ENCODE measurements around the gene VPS36. TPM values are rescaled to one million over a fixed set of nuclear protein-coding genes. Genes with fewer than 3 reads are reported as not detected.

VPS36 gene
- total RNA-seq, 1 experiment from 2014 or later = 29.2 TPM

DNA sequence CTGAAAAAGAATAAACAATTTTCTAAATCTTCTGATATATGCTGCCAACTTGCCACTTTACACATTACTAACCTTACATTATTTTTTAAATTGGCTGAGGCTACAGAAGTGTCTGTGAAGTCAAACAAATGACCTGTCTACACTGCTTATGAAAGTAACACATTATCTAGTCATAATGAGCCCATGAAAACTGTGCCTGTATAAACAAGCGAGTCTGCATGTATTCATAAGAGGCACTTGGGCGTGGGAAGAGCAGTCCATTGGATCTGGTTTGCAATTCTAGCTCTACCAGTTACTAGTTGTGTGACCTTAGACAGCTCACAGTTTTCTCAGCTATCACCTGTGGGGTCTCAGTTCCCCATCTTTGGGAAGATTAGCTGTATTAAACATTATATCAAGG is 3.1 kb downstream of the VPS36 start:
- peaks cover 0 to 8% (median 0%) of the 10 kb centered on the region in 3 experiments; a peak in 4 of 7 replicates for H3K36me3 Mint-ChIP-seq (ENCODE audit: insufficient read depth in 1 of 3, low read depth in 3 of 3)
- Histone ChIP-seq H3K23ac (ENCODE audit: insufficient read length, low read depth, low read length) (no peak overlapping the region), H2BK15ac (ENCODE audit: low read depth, low read length) (no peak overlapping the region), H3T11ph (ENCODE audit: low read length) (no peak overlapping the region), H3K9me3 (ENCODE audit: control insufficient read depth, low read depth, low read length) (no peaks in the 10 kb centered on the region), H3K14ac (ENCODE audit: insufficient read depth, low read length) (no peak overlapping the region), H4K8ac (replicated peaks; ENCODE audit: insufficient read length, low read depth, low read length) (no peak overlapping the region), H3K56ac (ENCODE audit: insufficient read length, low read depth, low read length) (no peak overlapping the region), H3K79me1 (ENCODE audit: insufficient read depth, low read depth, low read length, poor library complexity, severe bottlenecking) (no peaks in the 10 kb centered on the region), H3K9ac (ENCODE audit: extremely low read depth, insufficient read length, low read length) (no peak overlapping the region), H3K79me2 (ENCODE audit: insufficient read depth, low read length) (peaks cover 12% of the 10 kb centered on the region; the same call in 1 of the 2 replicates), H3K4ac (ENCODE audit: low read depth, low read length) (no peak overlapping the region), H3K27me3 (ENCODE audit: insufficient read depth, low read length) (no peaks in the 10 kb centered on the region), H2BK12ac (ENCODE audit: insufficient read length, low read depth, low read length) (no peak overlapping the region), H2AK5ac (ENCODE audit: insufficient read length, low read length) (no peak overlapping the region), H2BK120ac (ENCODE audit: low read depth, low read length, poor library complexity, severe bottlenecking) (no peak overlapping the region), H4K91ac (ENCODE audit: insufficient read length, low read depth, low read length) (no peak overlapping the region), H3K4me2 (ENCODE audit: insufficient read depth, insufficient read length, low read length) (no peak overlapping the region), H3K4me1 (ENCODE audit: insufficient read depth, low read length) (no peaks in the 10 kb centered on the region; the same call in 1 of the 2 replicates), H3K23me2 (ENCODE audit: insufficient read length, low read depth, low read length, poor library complexity, severe bottlenecking) (no peaks in the 10 kb centered on the region), H3K27ac (ENCODE audit: insufficient read length, low read depth, low read length) (no peak overlapping the region), H2AFZ (ENCODE audit: low read length) (no peak overlapping the region), H3K18ac (ENCODE audit: insufficient read length, low read depth, low read length) (no peak overlapping the region), H4K5ac (ENCODE audit: insufficient read length, low read depth, low read length) (no peak overlapping the region), H2BK20ac (ENCODE audit: low read depth, low read length, poor library complexity, severe bottlenecking) (no peak overlapping the region), H4K20me1 (ENCODE audit: control insufficient read depth, insufficient read depth, insufficient read length) (no peaks in the 10 kb centered on the region), H2BK5ac (ENCODE audit: insufficient read length, low read length) (no peak overlapping the region)
- H3K4me1 Mint-ChIP-seq = peaks cover 10 to 15% of the 10 kb centered on the region in 2 experiments
- no peaks in the 10 kb centered on the region; a peak in 1 of 5 replicates for H3K9me3 Mint-ChIP-seq
- no CpG with 5 or more reads among the region's 2 CpGs for WGBS (ENCODE audit: extremely low coverage, insufficient read length, low lambda C conversion rate)
- H3K27ac Mint-ChIP-seq = no peak overlapping the region
- DNase-seq = no peak
- no peak overlapping the region for H3K4me3 Mint-ChIP-seq
- H3K27me3 Mint-ChIP-seq (ENCODE audit: low read depth) = no peaks in the 10 kb centered on the region; the same call in 1 of the 2 replicates
- TF ChIP-seq, protein P1, sequence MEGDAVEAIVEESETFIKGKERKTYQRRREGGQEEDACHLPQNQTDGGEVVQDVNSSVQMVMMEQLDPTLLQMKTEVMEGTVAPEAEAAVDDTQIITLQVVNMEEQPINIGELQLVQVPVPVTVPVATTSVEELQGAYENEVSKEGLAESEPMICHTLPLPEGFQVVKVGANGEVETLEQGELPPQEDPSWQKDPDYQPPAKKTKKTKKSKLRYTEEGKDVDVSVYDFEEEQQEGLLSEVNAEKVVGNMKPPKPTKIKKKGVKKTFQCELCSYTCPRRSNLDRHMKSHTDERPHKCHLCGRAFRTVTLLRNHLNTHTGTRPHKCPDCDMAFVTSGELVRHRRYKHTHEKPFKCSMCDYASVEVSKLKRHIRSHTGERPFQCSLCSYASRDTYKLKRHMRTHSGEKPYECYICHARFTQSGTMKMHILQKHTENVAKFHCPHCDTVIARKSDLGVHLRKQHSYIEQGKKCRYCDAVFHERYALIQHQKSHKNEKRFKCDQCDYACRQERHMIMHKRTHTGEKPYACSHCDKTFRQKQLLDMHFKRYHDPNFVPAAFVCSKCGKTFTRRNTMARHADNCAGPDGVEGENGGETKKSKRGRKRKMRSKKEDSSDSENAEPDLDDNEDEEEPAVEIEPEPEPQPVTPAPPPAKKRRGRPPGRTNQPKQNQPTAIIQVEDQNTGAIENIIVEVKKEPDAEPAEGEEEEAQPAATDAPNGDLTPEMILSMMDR (conservative IDR thresholded peaks at IDR 0.05) = no peak
